Right lobe of liver (tissue), 6 donors: ENCODE results near the gene KCNT1. TPM values are rescaled to one million over a fixed set of nuclear protein-coding genes. Genes with fewer than 3 reads are reported as not detected.
A peak's percentile ranks its signal among the peaks of the same experiment; 100 is the strongest.

Experiments used
- ATAC-seq, 4 donors: fragments of 200-7000 bp; cut with Tn5 transposase; one replicate each; pipeline ENCODE4 v1.9.1; 2020; ENCODE audit warnings: mild to moderate bottlenecking in 4 of 4, moderate library complexity in 4 of 4
- DNase-seq, 3 donors: peaks; one replicate each; pipeline ENCODE4 v3.0.0-alpha.2; 2020
- H3K27ac ChIP-seq, 3 donors: fragments of 200-600 bp; one replicate each; pipeline ENCODE4 v1.8.0; 2022
- H3K27me3 ChIP-seq, 2 donors: fragments of 200-600 bp; one replicate each; pipeline ENCODE4 v1.8.0; 2022
- H3K36me3 ChIP-seq, 4 donors: fragments of 200-600 bp; sonication (generic) in 1 of 4; one replicate each; pipeline versions ENCODE4 v1.5.1 to v1.8.0; 2017 to 2022; ENCODE audit warnings: control low read depth in 1 of 4
- H3K4me1 ChIP-seq, 4 donors: fragments of 200-600 bp; sonication (generic) in 1 of 4; one replicate each; pipeline versions ENCODE4 v1.5.1 to v1.8.0; 2017 to 2022; ENCODE audit warnings: control low read depth in 1 of 4
- H3K4me3 ChIP-seq, 3 donors: fragments of 200-600 bp; one replicate each; pipeline ENCODE4 v1.8.0; 2022
- H3K9me3 ChIP-seq, 4 donors: fragments of 200-600 bp; sonication (generic) in 1 of 4; one replicate each; pipeline versions ENCODE4 v1.5.1 to v1.8.0; 2017 to 2022; ENCODE audit warnings: control low read depth in 1 of 4
- CTCF ChIP-seq, 4 donors: fragments of 200-600 bp in 3 of 4; fragments of 450-650 bp in 1 of 4; IDR thresholded peaks; one replicate each; pipeline versions ENCODE4 v1.5.1 to v1.8.0; 2016 to 2022; ENCODE audit warnings: antibody characterized with exemption in 4 of 4, mild to moderate bottlenecking in 2 of 4
- POLR2A ChIP-seq: fragments of 450-650 bp; IDR thresholded peaks from one replicate; pipeline ENCODE4 v1.6.1; 2017; ENCODE audit warnings: antibody characterized with exemption, mild to moderate bottlenecking
- WGBS: methylation state at CpG from one replicate; pipeline ENCODE4 v1.1.6; 2018; ENCODE audit warnings: low coverage, low lambda C conversion rate; ENCODE audit not compliant: insufficient coverage; ENCODE audit errors: missing lambda C conversion rate; 5-methylcytosine and 5-hydroxymethylcytosine counted together
- intact Hi-C, 2 donors: fragments of 100-400 bp; cut with DNase I; formaldehyde crosslinking; loops; one replicate each; pipeline versions ENCODE4 v1.11.2 to v1.14.1; 2022
- total RNA-seq, 6 experiments: library from RNA; depleted of rRNA in 2 of 6; stranded (reverse); fragments of >200 nt in 2 of 6; fragmentation: NEBNext Ultra II Directional in 3 of 6; extraction: Animal tissue kit (Norgen Biotek cat#: 25700) in 3 of 6; gene quantifications; one replicate each; pipeline versions ENCODE4 v1.1.0 to v1.2.4, GENCODE V29; 2016 to 2023
- donor health status: DM: no; HTN: yes; CAD: no.
- donor health status: DM: no; HTN: no; CAD: no.
- donor health status: DM: no; HTN: no; CAD: no.
- donor health status: DM: no; HTN: yes; CAD: no.
- donor health status: DM: no; HTN: yes; CAD: no.

KCNT1 gene
- total RNA-seq, 6 experiments from 2014 or later, result not detected

DNA sequence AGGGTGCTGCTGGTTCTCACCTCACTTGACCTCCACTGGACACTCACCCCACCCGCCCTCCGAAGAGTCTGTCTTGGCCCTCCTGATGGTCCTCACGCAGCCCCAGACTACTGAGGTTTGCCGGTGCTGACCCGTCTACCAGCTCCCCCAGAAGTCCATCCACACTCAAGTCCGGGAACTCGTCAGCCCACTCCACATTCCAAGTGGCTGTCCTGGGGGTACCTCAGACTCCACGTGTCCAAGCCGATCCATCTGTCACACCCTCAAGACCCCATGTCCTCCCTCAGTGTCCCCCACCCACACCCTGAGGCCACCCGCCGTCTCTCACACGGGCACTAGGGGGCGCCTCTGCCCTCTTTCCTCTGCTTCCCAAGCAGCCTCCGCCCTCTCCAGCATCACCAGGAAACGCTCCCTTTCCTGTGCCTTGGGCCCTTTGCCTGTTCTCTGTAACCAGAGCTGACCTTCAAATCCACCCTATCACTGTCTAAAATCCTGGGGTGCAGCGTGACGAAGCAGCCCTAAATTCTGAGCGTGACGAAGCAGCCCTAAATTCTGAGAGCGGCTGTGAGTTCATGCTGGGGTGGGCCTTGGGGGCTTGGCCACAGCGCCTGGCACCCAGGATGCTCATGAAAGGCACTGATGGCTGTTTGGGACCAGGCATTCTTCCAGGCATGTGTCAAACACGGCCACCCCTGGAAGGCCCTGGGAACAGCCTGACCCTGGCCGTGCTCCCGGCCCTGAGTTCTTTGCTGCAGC is 95.7 kb downstream of the KCNT1 start:
- Histone ChIP-seq H3K27me3 (no peaks in the 10 kb centered on the region), H3K4me1 (no peaks in the 10 kb centered on the region), H3K36me3 (no peaks in the 10 kb centered on the region), H3K4me3 (no peak overlapping the region), H3K27ac (no peak overlapping the region), H3K9me3 (no peaks in the 10 kb centered on the region)
- ATAC-seq (peak; percentile 33 to 56 (median 52)), DNase-seq (no peak)
- TF ChIP-seq CTCF (IDR thresholded peaks at IDR 0.05) (peak; percentile 8 to 38 (median 27)), POLR2A (no peak)
- intact Hi-C loops, result no loop called here
- 23% methylated on average over 16 of the region's 24 CpGs for WGBS

- 69% methylated on average over 3 of the region's 10 CpGs for WGBS
- no peak for TF ChIP-seq CTCF (IDR thresholded peaks at IDR 0.05)
- TF ChIP-seq POLR2A, result no peak
- DNase-seq, result no peak
- Histone ChIP-seq H3K27me3 (no peaks in the 10 kb centered on the region), H3K36me3 (no peaks in the 10 kb centered on the region), H3K27ac (no peak overlapping the region), H3K9me3 (no peaks in the 10 kb centered on the region), H3K4me1 (no peaks in the 10 kb centered on the region), H3K4me3 (no peak overlapping the region)
- peak in 1 of 4 donors; percentile 6 for ATAC-seq
- intact Hi-C loops, result no loop called here
Observed at GRCh38 chr9:135798263-135798585, 96.2 kb downstream of the KCNT1 start.

DNA sequence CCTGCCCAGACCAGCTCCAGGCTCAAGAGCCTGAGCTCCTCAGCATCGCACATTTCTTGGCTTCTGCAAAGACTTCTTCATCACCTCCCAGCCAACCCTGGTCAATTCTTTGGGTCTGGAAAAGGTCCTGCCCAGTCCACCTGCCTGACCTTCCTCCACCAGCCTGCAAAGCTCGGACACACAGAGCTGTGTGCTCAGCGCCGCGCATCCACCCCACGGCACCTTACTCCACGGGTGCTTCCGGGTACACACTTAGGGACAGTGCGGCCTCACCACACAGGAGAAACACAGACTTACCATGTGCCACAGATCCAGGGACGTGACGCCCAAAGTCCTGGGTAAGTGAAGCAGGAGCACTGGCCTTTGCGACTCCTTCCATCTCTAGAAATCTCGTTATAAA is 97.3 kb downstream of the KCNT1 start:
- Histone ChIP-seq H3K4me1 (no peaks in the 10 kb centered on the region), H3K4me3 (no peak overlapping the region), H3K9me3 (no peaks in the 10 kb centered on the region), H3K27ac (no peak overlapping the region), H3K27me3 (no peaks in the 10 kb centered on the region), H3K36me3 (no peaks in the 10 kb centered on the region)
- 94% methylated on average over 5 of the region's 13 CpGs for WGBS
- no peak for TF ChIP-seq CTCF (IDR thresholded peaks at IDR 0.05)
- TF ChIP-seq POLR2A, result no peak
- intact Hi-C loops, result no loop called here
- ATAC-seq, result no peak
- DNase-seq, result no peak

DNA sequence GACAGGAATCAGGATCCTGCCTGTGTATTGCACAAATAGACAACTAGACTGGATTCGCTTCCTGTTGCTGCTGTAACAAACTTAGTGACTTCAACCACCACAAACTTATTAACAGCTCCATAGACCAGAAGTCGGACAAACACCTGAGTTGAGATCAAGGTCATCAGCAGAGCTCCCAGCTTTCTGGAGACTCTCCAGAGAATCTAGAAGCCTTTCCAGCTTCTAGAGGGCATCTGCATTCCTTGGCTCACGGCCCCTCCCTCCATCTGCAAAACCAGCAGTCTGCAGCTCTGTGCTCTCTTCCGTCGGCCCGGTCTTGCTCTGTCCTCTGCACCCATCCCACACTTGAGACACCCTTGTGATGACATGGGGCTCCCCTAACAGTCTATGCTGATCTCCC is 99.1 kb downstream of the KCNT1 start:
- Histone ChIP-seq H3K4me1 (no peaks in the 10 kb centered on the region), H3K4me3 (no peak overlapping the region), H3K27me3 (no peaks in the 10 kb centered on the region), H3K9me3 (no peaks in the 10 kb centered on the region), H3K36me3 (no peaks in the 10 kb centered on the region), H3K27ac (no peak overlapping the region)
- intact Hi-C loops, result no loop called here
- DNase-seq (no peak), ATAC-seq (no peak)
- WGBS, result 74% methylated on average over 6 of the region's 6 CpGs
- TF ChIP-seq CTCF (IDR thresholded peaks at IDR 0.05), result no peak
- no peak for TF ChIP-seq POLR2A
